HG03135 (cell line): ENCODE measurements around the gene SHISA8.
"Not testable (repeated sequence)": the region's sequence is repeated elsewhere in the genome, so short reads cannot be mapped to it uniquely, and the experiment has no call there.

Experiments
- ATAC-seq: cut with Tn5 transposase; IDR thresholded peaks from one replicate; pipeline ENCODE4 v1.9.1; 2021; ENCODE audit warnings: mild to moderate bottlenecking, moderate library complexity; ENCODE audit not compliant: unreplicated experiment

SHISA8 gene

GRCh38 chr22:41915035-41915785 lies at the start of gene SHISA8:
TSS of gene SHISA8 (minus strand) at chr22:41915074. CDS start at chr22:41914667, 407 bp downstream.
- no peak for ATAC-seq

DNA sequence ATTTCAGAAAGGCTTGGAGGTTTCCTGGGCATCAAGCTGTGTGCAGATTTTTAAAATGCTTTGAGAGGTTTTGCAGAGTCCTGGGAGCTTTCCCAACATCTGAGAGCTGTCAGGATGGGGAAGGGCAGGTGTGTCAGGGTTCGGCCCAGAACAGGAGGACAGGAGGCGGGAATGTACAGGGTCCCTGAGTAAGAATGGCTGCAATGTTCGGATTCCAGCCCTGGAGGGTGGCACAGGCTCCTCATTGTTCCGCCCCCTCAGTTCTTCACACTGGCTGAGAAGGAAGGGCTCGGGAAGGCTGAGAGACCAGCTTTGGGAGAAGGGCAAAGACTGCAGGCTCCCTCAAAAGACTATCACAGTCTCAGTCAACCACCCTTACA lies 49.2 kb upstream of the SHISA8 start:
- no peak for ATAC-seq

DNA sequence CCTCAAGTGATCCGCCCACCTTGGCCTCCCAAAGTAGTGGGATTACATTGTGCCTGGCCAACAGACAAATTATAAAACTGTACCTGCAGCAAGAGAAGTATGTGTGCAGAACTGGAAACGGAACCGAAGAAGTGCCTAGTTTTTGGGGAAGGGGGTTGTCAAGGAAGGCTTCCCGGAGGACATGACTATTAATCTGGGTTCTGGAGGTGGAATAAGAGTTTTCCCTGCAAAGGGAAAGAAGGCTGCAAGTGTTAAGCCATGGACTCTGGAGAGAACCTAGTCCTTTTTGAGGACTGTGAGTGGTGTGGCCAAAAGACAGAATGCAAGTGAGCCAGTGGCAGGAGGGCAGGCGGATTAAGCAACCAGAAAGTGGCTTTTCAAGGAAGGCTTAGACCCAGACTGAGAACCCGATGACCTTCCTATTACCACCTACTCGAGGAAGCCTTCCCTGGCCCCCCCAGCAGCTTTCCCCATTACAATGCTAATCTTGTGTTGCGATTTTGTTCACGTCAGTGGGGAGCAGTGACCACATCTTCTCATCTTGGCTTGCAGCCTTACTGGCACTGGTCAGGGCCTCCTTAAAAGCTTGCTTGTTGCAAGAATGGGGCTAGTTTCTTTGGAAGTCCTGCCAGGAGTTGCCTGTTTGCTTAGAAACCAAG lies 48.7 kb upstream of the SHISA8 start:
- no peak for ATAC-seq

DNA sequence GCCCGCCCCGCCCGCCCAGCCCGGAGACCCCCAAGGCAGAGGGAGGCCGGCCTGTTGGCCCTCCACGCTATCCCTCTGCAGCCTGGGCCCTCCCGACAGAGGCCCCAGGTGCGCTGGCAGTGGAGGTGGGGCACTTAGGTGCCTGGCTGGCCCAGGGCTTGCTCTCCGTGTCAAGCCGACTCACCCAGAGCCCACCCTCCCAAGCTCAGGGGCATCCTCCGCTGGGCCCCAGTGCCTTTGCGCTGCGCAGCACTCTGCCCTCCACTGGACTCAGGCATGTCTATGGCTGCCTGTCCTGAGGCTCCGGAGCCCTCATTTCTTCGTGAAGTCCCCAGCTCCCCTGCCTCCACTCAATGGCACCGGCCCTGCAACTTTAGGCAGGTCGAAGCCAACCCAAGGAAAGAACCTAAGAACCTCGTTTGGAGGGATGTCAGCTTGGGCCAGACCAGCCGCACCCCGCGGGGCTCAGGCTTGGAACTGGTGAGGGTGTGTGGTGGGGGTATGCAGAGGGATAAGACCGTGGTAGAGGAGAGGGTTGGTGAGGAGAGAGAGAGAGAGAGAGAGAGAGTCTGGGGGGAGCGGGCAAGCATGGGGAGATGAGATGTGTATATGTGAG lies 43.2 kb upstream of the SHISA8 start:
- peak; percentile 38 for ATAC-seq

- no peak for ATAC-seq
Observed at GRCh38 chr22:41952713-41953112, 37.8 kb upstream of the SHISA8 start.

GRCh38 chr22:41951898-41952474 lies 37.1 kb upstream of the SHISA8 start, which contains the start of gene SMIM45:
TSS of gene SMIM45 (plus strand) at chr22:41952150.
- no peak for ATAC-seq

- no peak for ATAC-seq
Observed at GRCh38 chr22:41949297-41949965, 34.6 kb upstream of the SHISA8 start.

DNA sequence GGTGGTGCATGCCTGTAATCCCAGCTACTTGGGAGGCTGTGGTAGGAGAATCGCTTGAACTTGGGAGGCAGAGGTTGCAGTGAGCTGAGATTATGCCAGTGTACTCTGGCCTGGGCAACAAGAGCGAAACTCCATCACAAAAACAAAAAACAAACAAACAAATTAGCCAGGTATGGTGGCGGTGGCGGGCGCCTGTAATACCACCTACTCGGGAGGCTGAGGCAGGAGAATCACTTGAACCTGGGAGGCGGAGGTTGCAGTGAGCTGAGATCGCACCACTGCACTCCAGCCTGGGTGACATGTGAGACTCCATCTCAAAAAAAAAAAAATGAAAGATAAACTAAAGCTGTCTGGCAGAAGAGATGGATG lies 34.0 kb upstream of the SHISA8 start:
- ATAC-seq, result not testable (repeated sequence)

GRCh38 chr22:41948142-41948541 lies 33.3 kb upstream of the SHISA8 start:
- no peak for ATAC-seq

- no peak for ATAC-seq
Observed at GRCh38 chr22:41947424-41948080, 32.7 kb upstream of the SHISA8 start.

DNA sequence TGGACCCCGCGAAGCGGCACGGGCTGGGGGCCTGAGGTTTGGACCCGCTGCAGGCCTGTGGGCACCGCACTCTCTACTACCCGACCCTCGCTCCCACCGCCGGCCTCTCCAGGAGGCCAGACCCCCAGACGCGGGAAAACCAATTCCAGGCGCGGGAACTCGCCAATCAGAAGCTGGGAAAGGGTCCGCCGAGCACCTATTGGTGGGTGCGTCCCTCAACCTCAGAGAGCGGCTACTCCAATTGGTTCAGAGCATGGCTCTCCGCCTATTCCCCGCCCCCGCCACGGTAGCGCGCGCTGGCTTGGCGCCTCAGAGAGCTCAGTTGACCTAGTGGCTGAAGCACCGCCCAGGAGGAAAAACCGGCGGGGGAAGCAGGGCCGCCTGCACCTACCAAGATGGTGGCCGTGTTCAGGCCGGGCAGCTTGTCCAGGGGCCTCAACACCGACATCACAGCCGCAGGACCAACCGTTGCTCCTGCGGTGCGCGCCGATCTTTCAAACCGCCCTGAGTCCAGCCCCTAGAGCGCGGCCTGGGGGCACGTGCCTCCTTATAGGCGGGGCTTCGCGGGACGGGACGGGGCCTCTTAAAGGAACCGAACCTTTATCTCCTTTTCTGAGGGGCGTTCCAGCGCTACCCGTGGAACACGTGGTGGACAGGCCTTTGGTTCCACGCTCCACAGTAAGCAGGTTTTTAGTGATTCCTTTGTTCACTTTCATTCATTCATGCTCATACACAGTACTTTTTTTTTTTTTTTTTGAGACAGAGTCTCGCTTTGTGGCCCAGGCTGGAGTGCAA lies 32.0 kb upstream of the SHISA8 start, which contains the start of gene CENPM:
TSS of gene CENPM (minus strand) at position 524 of the 795 bp plus-strand sequence. CDS start at position 448, 76 bp downstream.
- ATAC-seq, result peak; percentile 78

DNA sequence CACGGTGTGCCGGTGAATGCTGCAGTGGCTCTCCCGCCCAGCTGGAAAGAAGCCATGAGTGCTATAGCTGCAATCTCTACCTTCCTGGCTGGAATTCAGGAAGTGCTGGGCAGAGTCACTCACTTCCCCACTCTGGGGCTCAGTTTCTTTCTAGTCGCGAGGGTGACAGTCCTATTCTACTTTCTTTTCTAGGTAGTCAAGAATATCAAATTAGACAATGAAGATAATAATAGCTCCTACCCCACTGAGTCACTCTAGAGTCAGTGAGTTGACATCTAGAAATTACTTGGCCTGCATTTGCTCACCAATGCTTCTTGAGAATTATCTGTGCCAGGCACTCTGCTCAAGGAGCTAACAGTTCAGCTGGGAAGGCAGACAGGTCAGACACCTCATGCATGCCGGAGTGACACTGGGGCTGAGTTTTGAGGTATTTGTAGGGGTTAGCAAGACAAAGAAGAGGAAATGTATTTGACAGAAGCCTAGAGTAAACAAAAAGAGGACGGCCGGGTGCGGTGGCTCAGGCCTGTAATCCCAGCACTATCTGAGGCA lies 28.9 kb upstream of the SHISA8 start:
- no peak for ATAC-seq

DNA sequence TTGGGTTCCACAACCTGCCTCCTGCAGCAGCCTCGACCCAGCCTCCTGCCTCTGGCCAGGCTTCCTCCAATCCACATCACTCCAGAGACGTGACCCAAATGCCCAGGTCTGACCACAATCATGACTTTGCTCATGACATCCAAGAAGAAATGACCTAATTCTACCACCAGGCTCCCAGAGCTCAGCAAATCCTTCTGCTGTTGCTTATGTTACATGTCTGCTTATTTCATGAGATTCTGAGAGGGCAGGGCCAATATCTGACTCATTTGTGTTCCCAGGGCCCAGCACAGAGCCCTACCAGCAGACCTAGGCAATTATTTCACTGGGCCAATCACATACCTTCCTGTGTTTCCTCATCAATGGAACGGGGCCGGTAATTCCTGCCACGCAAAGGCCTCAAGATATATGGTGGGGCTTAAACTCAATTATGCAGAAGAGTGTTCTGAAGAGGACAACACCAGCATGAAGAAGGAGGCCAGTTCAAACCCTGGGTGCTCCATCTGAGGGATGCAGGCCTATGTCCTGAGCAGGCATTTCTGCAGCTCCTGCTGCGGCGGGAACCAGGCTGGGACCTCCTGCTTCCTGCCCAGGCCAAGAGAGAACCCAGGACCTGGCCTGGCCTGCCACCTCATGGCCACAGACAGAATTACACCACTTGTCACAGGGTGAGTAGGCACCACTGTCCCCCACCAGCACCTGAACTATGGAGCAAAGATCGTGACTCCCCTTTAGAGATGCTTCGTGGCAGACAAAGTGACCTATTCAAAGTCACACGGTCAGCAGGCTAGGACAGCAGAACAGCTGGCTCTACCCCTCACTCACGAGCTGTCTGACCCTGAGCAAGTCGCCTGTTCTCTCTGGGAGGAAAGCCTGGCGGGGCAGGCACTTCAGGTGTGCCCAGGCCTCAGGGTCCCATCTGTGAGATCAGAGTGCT lies 26.2 kb upstream of the SHISA8 start:
- peak; percentile 30 for ATAC-seq

GRCh38 chr22:41939981-41940831 lies 25.3 kb upstream of the SHISA8 start:
- ATAC-seq, result peak; percentile 53

DNA sequence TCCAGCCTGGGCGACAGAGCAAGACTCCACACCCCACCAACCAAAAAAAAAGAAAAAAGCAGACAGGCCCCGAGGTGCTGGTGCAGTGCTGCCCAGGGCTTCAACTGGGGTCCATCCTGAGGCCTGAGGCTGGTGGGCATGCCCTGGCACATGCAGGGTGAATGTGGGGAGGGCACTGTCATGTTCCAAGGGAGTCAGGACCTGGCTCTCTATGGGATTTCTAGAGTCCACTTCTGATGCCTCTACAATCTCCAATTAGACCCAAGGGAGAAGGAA lies 22.0 kb upstream of the SHISA8 start:
- no peak for ATAC-seq

DNA sequence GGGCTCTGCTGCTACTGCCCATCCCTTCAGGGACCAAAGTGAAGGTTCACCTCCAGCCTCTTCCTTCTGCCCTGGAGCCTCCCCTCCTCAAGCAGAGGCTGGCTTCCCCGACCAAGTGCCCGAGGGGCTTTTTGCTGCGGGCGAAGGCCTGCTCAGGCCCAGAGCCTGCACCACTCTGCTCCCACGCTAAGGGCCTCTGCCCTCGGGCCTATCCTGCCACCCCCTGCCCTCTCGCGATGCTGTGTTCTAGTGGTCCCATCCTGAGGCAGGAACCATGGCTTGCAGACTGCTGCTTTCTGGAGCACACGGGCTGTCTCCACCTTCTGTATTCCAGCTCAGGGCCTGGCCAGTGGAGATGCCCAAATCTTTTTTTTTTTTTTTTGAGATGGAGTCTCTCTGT lies 20.6 kb upstream of the SHISA8 start:
- ATAC-seq, result no peak

DNA sequence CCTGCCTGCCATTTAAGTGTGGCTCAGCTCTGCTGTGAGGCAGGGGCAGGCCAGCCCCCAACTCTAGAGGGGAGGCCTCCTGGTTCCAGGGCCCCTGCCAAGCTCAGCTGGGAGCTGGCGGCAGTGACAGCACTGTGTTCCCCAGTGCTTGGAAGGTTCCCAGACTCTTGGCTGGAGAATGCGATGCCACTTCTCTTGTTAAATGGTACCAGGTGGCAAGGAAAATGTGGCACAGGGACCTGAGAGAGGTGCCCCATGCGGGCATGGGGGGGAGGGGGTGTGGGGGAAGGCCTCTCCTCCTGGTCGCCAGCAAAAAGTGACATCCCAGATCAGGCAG lies 20.1 kb upstream of the SHISA8 start:
- ATAC-seq, result no peak
